ENCODE data around the gene GAS5. TPM values are rescaled to one million over a fixed set of nuclear protein-coding genes. Genes with fewer than 3 reads are reported as not detected.

Gene GAS5
- total and polyA plus RNA-seq, 10 of the 15 experiments (the other 5 are each of a cell fraction or from before 2014, with no cell fraction given): 289 to 1,137 (median 699) TPM

- TF ChIP-seq E4F1 (IDR thresholded peaks at IDR 0.05; ENCODE audit: borderline replicate concordance, partially characterized antibody): no peak
- TF ChIP-seq GABPA (IDR thresholded peaks at IDR 0.05; ENCODE audit: low read depth): no peak
- no peak for TF ChIP-seq HSF1 (IDR thresholded peaks at IDR 0.05; ENCODE audit: low read depth, low read length)
- TF ChIP-seq MTA2 (IDR thresholded peaks at IDR 0.05; ENCODE audit: low read depth): no peak
Observed at GRCh38 chr1:173871091-173871490, 3.3 kb upstream of the GAS5 start (continued).

GRCh38 chr1:173870252-173871075 lies 2.7 kb upstream of the GAS5 start:
- in situ Hi-C loops (cut with MboI) (no loop called here), intact Hi-C loops (cut with micrococcal nuclease; ENCODE audit: unreplicated experiment) (no loop called here)
- ChIA-PET CTCF (interaction anchor here (1.1 to 2.0 kb wide), 4 partner anchors 10 to 441 kb away, joined by 3 to 6 read pairs (median 4); partner anchors contain the start of genes CENPL and DARS2), SMC1A (ENCODE audit: uncharacterized antibody, unreplicated experiment) (interaction anchor here (1.0 to 3.1 kb wide), 4 partner anchors 19 to 440 kb away, joined by 3 to 11 read pairs (median 6); partner anchors contain the start of genes CENPL and DARS2), POLR2A (interaction anchor here (1.0 to 3.3 kb wide), 2 partner anchors 27 to 46 kb away, joined by 3 to 17 read pairs; partner anchors contain the start of genes CENPL and DARS2), RAD21 (ENCODE audit: unreplicated experiment) (interaction anchor here (1.1 to 2.7 kb wide), 4 partner anchors 10 to 460 kb away, joined by 3 to 9 read pairs (median 6); partner anchors contain the start of gene KLHL20)
- DNase-seq (ENCODE audit: low read depth, low spot score) (peak; percentile 53), ATAC-seq (peak; percentile 12), FAIRE-seq (peak; percentile 44)
- Histone ChIP-seq H3K9me3 (replicated peaks; ENCODE audit: control insufficient read depth, insufficient read depth, low read length) (no peaks in the 10 kb centered on the region), H3K4me1 (ENCODE audit: control insufficient read depth, insufficient read depth, low read length) (peaks cover 15% of the 10 kb centered on the region), H3K4me2 (ENCODE audit: control insufficient read depth, insufficient read depth) (peak overlapping the region; percentile 95), H4K20me1 (ENCODE audit: control insufficient read depth, insufficient read depth) (no peaks in the 10 kb centered on the region), H3K79me2 (ENCODE audit: control insufficient read depth, insufficient read depth, low read length) (peaks cover 29% of the 10 kb centered on the region), H3K27ac (ENCODE audit: control insufficient read depth, insufficient read depth) (peak overlapping the region; percentile 89), H3K36me3 (ENCODE audit: control insufficient read depth in 2 of 2, insufficient read depth in 2 of 2, low read length in 1 of 2) (peaks cover 4 to 14% of the 10 kb centered on the region in 2 experiments; a peak in 3 of 4 replicates), H2AFZ (ENCODE audit: control insufficient read depth, low read depth, low read length) (peak overlapping the region; percentile 77), H3K4me3 (peak overlapping the region; percentile 91; the same call in 1 of the 2 replicates), H3K9ac (ENCODE audit: control insufficient read depth, insufficient read depth, low read length) (peak overlapping the region; percentile 43; the same call in 1 of the 2 replicates), H3K27me3 (replicated peaks in 1 of 2; ENCODE audit: control insufficient read depth in 2 of 2, insufficient read depth in 2 of 2, low read length in 1 of 2) (no peaks in the 10 kb centered on the region)
- 32% methylated on average over 15 of the region's 15 CpGs for WGBS (ENCODE audit: insufficient coverage, insufficient replicate concordance, low lambda C conversion rate, missing lambda C conversion rate)
- BruUV-seq (replicated peaks): TSS peak; percentile 56
- TF ChIP-seq SUZ12 (IDR thresholded peaks at IDR 0.05; ENCODE audit: unreplicated experiment) (no peak), YY1 (IDR thresholded peaks at IDR 0.05; ENCODE audit: low read depth, low read length) (peak; percentile 15; the same call in 1 of the 2 replicates), NFYB (IDR thresholded peaks at IDR 0.05; ENCODE audit: insufficient read depth, low read depth, low read length) (no peak), HDGF (IDR thresholded peaks at IDR 0.05) (no peak), POLR2A (IDR thresholded peaks at IDR 0.05; ENCODE audit: low read depth, low read length) (peak; percentile 61; the same call in 1 of the 2 replicates), STAT3 (IDR thresholded peaks at IDR 0.05; ENCODE audit: low read depth, low read length) (no peak), CHD1 (IDR thresholded peaks at IDR 0.05; ENCODE audit: low read depth, low read length) (no peak), CTCF (IDR thresholded peaks at IDR 0.05 in 2 of 3, conservative IDR thresholded peaks at IDR 0.05 in 1 of 3; ENCODE audit: control insufficient read depth in 2 of 3, extremely low read depth in 1 of 3, insufficient read depth in 1 of 3, low read depth in 3 of 3, low read length in 3 of 3) (no peak)

Data from GM12878 (cell line).